T-helper 2 cell treated with Interferon-gamma antibody and Interleukin-4, amounts not matched to agents 100 ng/mL and 5 ng/mL, for 36 hours (primary cell): Measurements from ENCODE around the gene UBR3. TPM values are rescaled to one million over a fixed set of nuclear protein-coding genes. Genes with fewer than 3 reads are reported as not detected.
"Not testable (repeated sequence)": the region's sequence is repeated elsewhere in the genome, so short reads cannot be mapped to it uniquely, and the experiment has no call there.

Experiments
- intact Hi-C: fragments of 100-400 bp; cut with micrococcal nuclease; formaldehyde crosslinking; loops from one replicate; pipeline ENCODE4 v1.15.1; 2023
- total RNA-seq: library from RNA; stranded (reverse); gene quantifications from 2 replicates; pipeline ENCODE4 v1.2.3, GENCODE V29; 2022

Gene UBR3
- total RNA-seq, 1 donor from 2014 or later, result 26.7 TPM

- intact Hi-C loops, result no loop called here
Measured at GRCh38 chr2:169867579-169867978, 40.3 kb downstream of the UBR3 start.

GRCh38 chr2:169868951-169869350, 41.7 kb downstream of the UBR3 start:
- intact Hi-C loops, result no loop called here

DNA sequence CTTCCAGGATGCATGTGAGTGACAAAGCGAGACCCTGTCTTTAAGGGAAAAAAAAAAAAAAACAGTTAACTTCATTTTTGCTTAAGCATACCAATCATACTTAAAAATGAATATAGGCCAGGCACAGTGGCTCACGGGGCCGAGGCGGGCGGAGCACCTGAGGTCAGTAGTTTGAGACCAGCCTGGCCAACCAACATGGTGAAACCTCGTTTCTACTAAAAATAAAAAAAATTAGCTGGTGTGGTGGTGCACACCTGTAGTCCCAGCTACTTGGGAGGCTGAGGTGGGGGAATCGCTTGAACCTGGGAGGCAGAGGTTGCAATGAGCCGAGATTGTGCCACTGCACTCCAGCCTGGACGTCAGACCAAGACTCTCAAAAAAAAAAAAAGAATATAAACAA, 44.1 kb downstream of the UBR3 start:
- intact Hi-C loops, result not testable (repeated sequence)

GRCh38 chr2:169871994-169872393, 44.7 kb downstream of the UBR3 start:
- intact Hi-C loops, result no loop called here

DNA sequence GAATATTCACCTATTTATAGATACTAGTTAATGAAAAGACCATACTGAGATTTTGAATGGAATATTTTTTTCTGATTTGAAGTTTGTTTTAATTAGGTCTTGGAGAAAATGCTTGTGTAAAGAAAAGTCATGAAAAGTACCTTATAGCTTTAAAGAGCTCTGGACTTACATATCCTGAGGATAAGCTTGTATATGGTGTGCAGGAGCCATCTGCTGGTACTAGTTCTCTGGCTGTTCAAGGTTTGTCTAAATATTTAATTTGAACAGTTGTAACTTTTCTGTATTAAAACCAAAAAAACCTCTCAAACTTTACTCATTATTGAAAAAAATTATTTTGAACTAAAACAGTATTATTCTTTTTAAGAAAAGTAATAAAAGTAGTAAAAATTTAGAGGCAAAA, 50.1 kb downstream of the UBR3 start:
- intact Hi-C loops, result loop anchor here (5.0 kb wide), 1 partner anchor 50 kb away; the partner anchor contains the start of gene UBR3

DNA sequence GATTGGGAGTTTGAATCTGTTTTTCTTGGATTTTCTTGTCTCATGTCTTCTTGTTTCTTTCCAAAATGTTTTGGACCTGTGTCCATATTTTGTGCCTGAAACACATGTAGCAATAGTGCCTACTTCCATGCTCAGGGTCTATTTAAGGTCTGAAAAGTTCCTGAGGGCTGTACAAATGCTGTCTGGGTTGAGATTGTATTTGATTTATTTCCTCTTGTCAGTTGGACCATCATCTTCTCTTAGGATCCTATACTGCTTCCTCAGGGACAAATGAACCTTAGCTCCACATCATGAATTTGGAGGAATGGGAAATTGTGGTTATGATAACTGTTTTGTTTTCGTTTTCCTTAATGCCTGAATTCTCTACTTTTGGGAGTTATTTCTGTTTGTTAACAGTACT, 59.9 kb downstream of the UBR3 start:
- intact Hi-C loops, result no loop called here

- intact Hi-C loops, result no loop called here
Measured at GRCh38 chr2:169891593-169892298, 64.5 kb downstream of the UBR3 start.

GRCh38 chr2:169892951-169893350, 65.7 kb downstream of the UBR3 start:
- intact Hi-C loops, result no loop called here

DNA sequence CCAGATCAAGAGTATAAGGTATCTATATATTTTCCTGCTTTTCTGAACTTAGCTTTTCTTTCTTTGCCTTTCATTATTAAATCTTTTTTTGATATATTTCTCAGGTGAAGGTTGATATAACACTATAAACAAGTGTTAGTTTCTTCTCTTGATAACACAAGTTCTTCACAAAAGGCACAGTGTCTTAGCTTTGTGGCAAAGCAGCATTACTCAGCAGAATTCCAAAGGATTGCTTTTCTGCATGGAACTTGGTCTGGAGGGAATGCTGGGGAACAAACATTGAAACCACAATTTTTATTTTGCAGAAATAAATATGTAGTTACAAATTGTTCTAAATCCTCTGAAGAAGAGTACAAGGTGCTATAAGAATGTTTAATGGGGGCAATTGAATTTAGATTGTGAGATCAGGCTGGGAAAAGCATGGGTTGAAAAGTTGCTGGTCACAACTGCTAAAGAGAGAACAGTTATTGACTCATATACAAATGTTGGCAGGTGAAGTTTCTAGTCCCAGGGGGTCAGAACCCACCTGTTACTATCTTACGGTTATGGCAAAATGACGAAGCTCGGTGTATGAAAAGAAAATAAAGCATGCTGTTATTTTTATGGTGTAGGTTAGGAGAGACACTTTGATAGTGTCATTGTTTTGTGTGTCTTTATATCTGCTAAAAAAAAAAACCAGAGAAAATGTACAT, 68.2 kb downstream of the UBR3 start:
- intact Hi-C loops, result no loop called here

DNA sequence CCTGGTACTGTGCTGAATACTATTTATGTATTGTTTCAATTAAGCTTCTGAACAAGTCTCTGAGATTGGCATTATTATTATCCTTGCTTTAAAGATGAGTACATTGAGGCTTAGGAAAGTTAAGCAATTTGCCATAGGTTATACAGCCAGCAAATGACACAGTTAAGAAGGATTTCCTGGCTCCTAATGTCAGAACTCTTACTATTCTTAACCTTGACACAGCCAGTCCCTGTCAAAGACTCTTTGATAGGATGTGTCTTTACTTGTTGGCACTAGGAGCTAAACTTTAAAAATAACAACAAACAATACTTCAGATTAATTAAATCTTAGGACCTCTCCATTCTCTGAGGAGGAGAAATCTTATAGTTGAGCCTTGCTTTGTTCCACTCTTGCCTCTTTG, 70.6 kb downstream of the UBR3 start:
- intact Hi-C loops, result no loop called here

DNA sequence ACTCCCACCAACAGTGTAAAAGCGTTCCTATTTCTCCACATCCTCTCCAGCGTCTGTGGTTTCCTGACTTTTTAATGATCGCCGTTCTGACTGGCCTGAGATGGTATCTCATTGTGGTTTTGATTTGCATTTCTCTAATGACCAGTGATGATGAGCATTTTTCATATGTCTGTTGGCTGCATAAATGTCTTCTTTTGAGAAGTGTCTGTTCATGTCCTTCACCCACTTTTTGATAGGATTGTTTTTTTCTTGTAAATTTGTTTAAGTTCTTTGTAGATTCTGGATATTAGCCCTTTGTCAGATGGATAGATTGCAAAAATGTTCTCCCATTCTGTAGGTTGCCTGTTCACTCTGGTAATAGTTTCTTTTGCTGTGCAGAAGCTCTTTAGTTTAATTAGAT, 72.8 kb downstream of the UBR3 start:
- intact Hi-C loops, result not testable (repeated sequence)

GRCh38 chr2:169900686-169901085, 73.4 kb downstream of the UBR3 start:
- intact Hi-C loops, result no loop called here

DNA sequence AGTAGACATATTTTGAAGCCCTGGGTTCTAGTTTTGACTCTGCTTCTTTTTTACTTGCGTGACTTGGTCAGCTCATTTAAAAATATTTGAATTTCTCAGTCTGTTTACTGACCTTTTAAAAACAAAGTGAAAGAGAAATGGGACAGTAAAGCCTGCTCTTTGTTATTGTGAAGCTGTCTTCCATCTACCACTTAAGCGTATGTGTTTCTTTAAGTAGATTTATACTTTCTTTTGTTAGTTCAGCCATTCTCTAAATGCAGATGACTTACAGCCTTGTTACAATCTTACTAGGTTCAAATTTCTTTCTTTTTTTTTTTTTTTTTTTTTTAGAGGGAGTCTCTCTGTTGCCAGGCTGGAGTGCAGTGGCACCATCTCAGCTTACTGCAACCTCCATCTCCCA, 79.5 kb downstream of the UBR3 start:
- intact Hi-C loops, result no loop called here

- intact Hi-C loops, result no loop called here
Measured at GRCh38 chr2:169909376-169909775, 82.1 kb downstream of the UBR3 start.

GRCh38 chr2:169910109-169910799, 83.0 kb downstream of the UBR3 start:
- intact Hi-C loops, result no loop called here

GRCh38 chr2:169911119-169911518, 83.9 kb downstream of the UBR3 start:
- intact Hi-C loops, result no loop called here

DNA sequence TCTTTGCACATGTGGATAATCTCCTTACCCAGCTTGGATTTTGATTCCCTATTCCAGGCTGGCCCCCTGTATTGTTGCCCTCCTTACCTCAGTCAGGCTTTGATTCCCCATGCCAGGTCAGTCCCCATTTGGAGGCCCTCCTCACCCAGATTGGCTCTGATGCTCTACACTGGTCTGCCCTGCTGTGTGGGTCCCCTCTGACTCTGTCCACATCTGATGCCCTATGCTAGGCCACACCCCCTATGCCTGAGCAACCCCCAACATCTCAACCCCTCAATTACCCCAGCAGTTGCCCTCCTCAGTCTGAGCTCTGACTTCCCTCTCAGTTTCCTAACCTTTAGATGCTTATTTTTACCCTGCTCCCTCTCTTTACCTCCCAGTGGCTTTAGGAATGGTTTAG, 89.4 kb downstream of the UBR3 start:
- intact Hi-C loops, result no loop called here

- intact Hi-C loops, result no loop called here
Measured at GRCh38 chr2:169923977-169924376, 96.7 kb downstream of the UBR3 start.

GRCh38 chr2:169925968-169926367, 98.7 kb downstream of the UBR3 start:
- intact Hi-C loops, result no loop called here

- intact Hi-C loops, result loop anchor here (1.0 kb wide), 2 partner anchors 101 to 400 kb away; partner anchors contain the start of gene UBR3
Measured at GRCh38 chr2:169928463-169928864, 101.2 kb downstream of the UBR3 start.

DNA sequence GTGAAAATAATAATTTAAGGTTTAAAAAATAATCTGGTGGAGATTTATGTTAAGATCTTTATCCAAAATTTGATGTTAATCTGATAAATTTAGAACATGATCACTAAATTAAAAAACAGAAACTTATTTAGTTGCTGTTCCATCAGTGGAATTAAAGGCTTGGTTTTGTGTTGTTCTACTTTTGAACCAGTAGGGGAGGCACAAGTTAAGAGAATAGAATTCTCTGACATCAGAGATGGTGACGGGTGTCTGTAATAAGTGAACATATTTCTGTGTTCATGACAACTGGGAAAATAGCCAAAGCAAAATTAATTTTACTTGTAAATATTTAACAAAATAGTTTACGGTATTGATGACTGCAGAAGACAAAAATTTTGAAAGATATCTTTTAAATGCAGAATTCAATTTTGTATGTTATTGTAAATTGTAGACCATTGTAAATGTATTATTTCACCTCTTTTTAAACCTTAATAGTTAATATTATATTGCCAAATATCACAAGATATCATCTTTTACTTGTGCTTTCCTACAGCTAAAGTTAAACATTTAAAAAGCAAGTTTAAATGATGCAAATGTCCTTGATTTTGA, 106.0 kb downstream of the UBR3 start:
- intact Hi-C loops, result no loop called here

DNA sequence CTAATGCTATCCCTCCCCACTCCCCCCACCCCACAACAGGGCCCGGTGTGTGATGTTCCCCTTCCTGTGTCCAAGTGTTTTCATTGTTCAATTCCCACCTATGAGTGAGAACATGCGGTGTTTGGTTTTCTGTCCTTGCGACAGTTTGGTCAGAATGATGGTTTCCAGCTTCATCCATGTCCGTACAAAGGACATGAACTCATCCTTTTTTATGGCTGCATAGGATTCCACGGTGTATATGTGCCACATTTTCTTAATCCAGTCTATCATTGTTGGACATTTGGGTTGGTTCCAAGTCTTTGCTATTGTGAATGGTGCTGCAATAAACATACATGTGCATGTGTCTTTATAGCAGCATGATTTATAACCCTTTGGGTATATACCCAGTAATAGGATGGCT, 109.4 kb downstream of the UBR3 start:
- intact Hi-C loops, result not testable (repeated sequence)
